HEK293T (cell line): Measurements from ENCODE around the gene PRIMA1.

Experiments used
- CTCF ChIA-PET: fragments of 350-600 bp; formaldehyde crosslinking; extraction: SDS; loops from one replicate; lab custom pipeline; 2021; ENCODE audit warnings: antibody characterized with exemption, inconsistent platforms; lab: Yijun Ruan, JAX
- POLR2A ChIA-PET: fragments of 350-600 bp; formaldehyde crosslinking; extraction: SDS; loops from one replicate; lab custom pipeline; 2020; ENCODE audit warnings: antibody characterized with exemption, inconsistent platforms; lab: Yijun Ruan, JAX
- DNase-seq: peaks from one replicate; pipeline ENCODE4 v3.0.0; 2012; ENCODE audit warnings: mixed read lengths; ENCODE audit errors: extremely low spot score
- ARNT ChIP-seq: fragments of 450-650 bp; IDR thresholded peaks from 2 replicates; pipeline ENCODE4 v1.6.1; 2017; ENCODE audit warnings: mild to moderate bottlenecking
- BHLHE40 ChIP-seq: fragments of 450-650 bp; IDR thresholded peaks from 2 replicates; pipeline ENCODE4 v1.6.1; 2016; ENCODE audit warnings: mild to moderate bottlenecking, moderate library complexity, borderline replicate concordance
- CTBP1 ChIP-seq: fragments of 450-650 bp; IDR thresholded peaks from 2 replicates; pipeline ENCODE4 v1.6.1; 2016; ENCODE audit warnings: borderline replicate concordance
- ELF4 ChIP-seq: fragments of 450-650 bp; IDR thresholded peaks from 2 replicates; pipeline ENCODE4 v1.6.1; 2017; ENCODE audit warnings: antibody characterized with exemption
- FOXA1 ChIP-seq: fragments of 450-650 bp; IDR thresholded peaks from 2 replicates; pipeline ENCODE4 v1.6.1; 2016; ENCODE audit warnings: mild to moderate bottlenecking
- FOXK2 ChIP-seq: fragments of 450-650 bp; IDR thresholded peaks from 2 replicates; pipeline ENCODE4 v1.6.1; 2016; ENCODE audit warnings: mild to moderate bottlenecking
- FOXM1 ChIP-seq: fragments of 450-650 bp; IDR thresholded peaks from 2 replicates; pipeline ENCODE4 v1.6.1; 2017; ENCODE audit warnings: mild to moderate bottlenecking, borderline replicate concordance
- HDGF ChIP-seq: fragments of 450-650 bp; IDR thresholded peaks from 2 replicates; pipeline ENCODE4 v1.6.1; 2017; ENCODE audit warnings: antibody characterized with exemption, borderline replicate concordance
- L3MBTL2 ChIP-seq: fragments of 450-650 bp; conservative IDR thresholded peaks from 2 replicates; pipeline ENCODE4 v1.6.1; 2016; ENCODE audit warnings: mild to moderate bottlenecking
- LEF1 ChIP-seq: fragments of 450-650 bp; IDR thresholded peaks from 2 replicates; pipeline ENCODE4 v1.6.1; 2017; ENCODE audit warnings: mild to moderate bottlenecking, borderline replicate concordance
- NFRKB ChIP-seq: fragments of 450-650 bp; IDR thresholded peaks from 2 replicates; pipeline ENCODE4 v1.6.1; 2016; ENCODE audit warnings: mild to moderate bottlenecking, moderate library complexity
- PKNOX1 ChIP-seq: fragments of 450-650 bp; IDR thresholded peaks from 2 replicates; pipeline ENCODE4 v1.6.1; 2016
- SP1 ChIP-seq: fragments of 450-650 bp; IDR thresholded peaks from 2 replicates; pipeline ENCODE4 v1.6.1; 2017
- SUZ12 ChIP-seq: fragments of 450-650 bp; IDR thresholded peaks from 2 replicates; pipeline ENCODE4 v1.6.1; 2016; ENCODE audit warnings: mild to moderate bottlenecking
- TARDBP ChIP-seq: fragments of 450-650 bp; IDR thresholded peaks from 2 replicates; pipeline ENCODE4 v1.6.1; 2016
- ZNF384 ChIP-seq: fragments of 450-650 bp; IDR thresholded peaks from 2 replicates; pipeline ENCODE4 v1.6.1; 2016

The PRIMA1 gene

DNA sequence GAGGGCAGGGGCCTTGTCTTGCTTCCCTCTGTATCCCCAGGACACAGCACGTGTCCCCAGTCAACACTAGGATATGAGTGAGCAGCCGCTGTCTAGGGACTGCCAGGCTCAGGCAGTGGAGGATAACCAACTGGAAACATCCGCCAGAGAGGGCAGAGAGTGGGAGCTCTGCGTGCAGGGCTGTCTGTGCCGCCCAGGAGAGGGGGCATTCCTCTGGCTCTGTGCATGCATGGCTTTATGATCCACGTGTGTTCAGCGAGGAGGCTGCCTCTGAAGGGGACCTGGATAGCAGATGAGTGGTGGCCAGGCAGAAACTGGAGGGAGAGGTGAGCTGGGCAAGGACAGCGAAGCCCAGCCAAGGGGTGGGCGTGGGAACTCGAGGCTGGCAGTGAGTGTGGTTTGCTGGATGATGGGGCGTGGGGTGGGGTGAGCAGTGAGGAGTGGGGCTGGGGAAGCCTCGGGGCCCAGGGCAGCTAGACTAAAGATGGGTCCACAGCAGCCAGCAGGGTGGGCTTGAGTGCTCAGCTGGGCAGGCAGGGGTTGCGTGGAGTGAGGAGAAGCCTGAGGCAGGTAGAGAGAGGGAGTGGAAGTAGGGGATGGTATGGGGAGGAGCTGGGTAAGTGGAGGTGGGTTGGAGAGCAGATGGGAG, 72.9 kb downstream of the PRIMA1 start:
- CTCF ChIA-PET = no interaction called here
- POLR2A ChIA-PET = no interaction called here
- DNase-seq = no peak
- TF ChIP-seq TARDBP = no peak
- no peak for TF ChIP-seq ELF4
- TF ChIP-seq ZNF384 = no peak
- no peak for TF ChIP-seq BHLHE40
- no peak for TF ChIP-seq SP1
- no peak for TF ChIP-seq LEF1
- TF ChIP-seq ARNT = no peak
- no peak for TF ChIP-seq L3MBTL2
- no peak for TF ChIP-seq HDGF
- no peak for TF ChIP-seq NFRKB
- TF ChIP-seq FOXA1 = no peak
- no peak for TF ChIP-seq PKNOX1
- no peak for TF ChIP-seq CTBP1
- no peak for TF ChIP-seq SUZ12
- TF ChIP-seq FOXM1 = no peak
- TF ChIP-seq FOXK2 = no peak

DNA sequence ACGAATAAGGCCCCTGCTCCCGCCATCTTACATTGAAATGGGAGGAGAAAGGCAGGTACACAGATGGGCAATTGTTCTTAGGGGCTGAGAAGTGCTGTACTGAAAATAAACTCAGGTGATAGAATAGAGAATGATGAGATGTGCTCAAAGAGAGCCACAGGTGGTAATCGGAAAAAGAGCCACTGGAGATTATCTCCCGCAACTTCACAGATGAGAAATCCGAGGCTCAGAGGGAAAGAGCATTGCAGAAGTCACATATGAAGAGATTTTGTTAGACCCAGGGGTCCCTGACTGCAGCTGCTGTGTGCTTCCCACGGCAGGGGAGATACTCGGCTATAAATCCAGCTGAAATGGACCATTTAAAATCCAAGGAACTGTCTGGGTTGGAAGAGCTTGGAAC, 73.7 kb downstream of the PRIMA1 start:
- no peak for DNase-seq
- ChIA-PET CTCF (interaction anchor here (0.6 kb wide), 1 partner anchor 103 kb away, joined by 5 read pairs; no protein-coding TSS in a partner anchor), POLR2A (no interaction called here)
- TF ChIP-seq ELF4 (no peak), CTBP1 (no peak), FOXK2 (no peak), L3MBTL2 (no peak), SP1 (no peak), TARDBP (no peak)

DNA sequence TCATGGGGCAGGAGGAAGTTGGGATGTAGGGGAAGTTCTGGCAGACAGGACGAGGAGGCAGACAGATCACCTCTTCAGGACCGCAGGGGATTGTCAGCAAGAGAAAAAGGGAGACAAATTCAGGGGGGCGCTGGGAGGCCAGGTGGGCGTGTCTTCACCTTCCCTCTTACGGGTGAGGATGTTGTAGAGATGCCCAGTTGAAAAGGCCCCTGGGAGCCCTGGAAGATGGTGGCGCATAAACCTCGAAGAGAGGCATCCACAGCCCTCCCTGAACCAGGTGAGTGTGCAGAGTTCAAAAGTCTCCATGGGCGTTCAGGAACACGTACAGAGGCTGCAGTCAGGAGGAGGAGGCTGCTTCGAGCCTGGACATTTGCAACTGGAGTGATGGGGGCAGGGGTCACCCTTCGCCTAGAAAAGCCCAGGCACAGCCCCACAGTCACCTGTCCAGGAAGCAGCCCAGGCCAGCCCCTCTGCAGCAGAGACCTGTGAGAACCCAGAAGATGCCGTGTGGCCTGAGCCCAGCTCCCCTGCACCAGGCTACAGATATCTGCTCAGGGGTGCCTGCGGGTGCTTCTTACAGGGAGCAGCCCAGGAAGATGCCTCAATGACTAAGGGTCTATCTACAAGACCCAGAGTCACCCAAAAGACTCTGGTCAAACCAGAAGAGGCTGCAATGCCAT, 74.4 kb downstream of the PRIMA1 start:
- TF ChIP-seq SP1 (no peak), L3MBTL2 (no peak), TARDBP (no peak), ELF4 (no peak), SUZ12 (no peak), PKNOX1 (no peak), LEF1 (no peak), FOXA1 (no peak)
- CTCF ChIA-PET = no interaction called here
- POLR2A ChIA-PET = no interaction called here
- DNase-seq = no peak

- ChIA-PET CTCF (interaction anchor here (0.6 kb wide), 1 partner anchor 224 kb away, joined by 3 read pairs; no protein-coding TSS in a partner anchor), POLR2A (no interaction called here)
- TF ChIP-seq HDGF (no peak), TARDBP (no peak), ARNT (no peak), L3MBTL2 (no peak), NFRKB (no peak), SUZ12 (no peak), FOXM1 (no peak), FOXK2 (no peak), BHLHE40 (no peak), PKNOX1 (no peak), ZNF384 (no peak), LEF1 (no peak), ELF4 (no peak), SP1 (no peak), CTBP1 (no peak)
- DNase-seq = no peak
These were observed 75.2 kb downstream of the PRIMA1 start for GRCh38 chr14:93712838-93713724.

GRCh38 chr14:93712079-93712837, 76.0 kb downstream of the PRIMA1 start:
- POLR2A ChIA-PET = no interaction called here
- DNase-seq = no peak
- no peak for TF ChIP-seq ZNF384
- TF ChIP-seq ELF4 = no peak
- CTCF ChIA-PET = interaction anchor here (0.5 to 0.6 kb wide), 2 partner anchors 225 to 847 kb away, joined by 3 to 4 read pairs; no protein-coding TSS in a partner anchor

GRCh38 chr14:93709249-93709648, 79.0 kb downstream of the PRIMA1 start:
- TF ChIP-seq FOXM1 (no peak), TARDBP (no peak), LEF1 (no peak), SP1 (no peak), L3MBTL2 (no peak), CTBP1 (no peak)
- ChIA-PET CTCF (no interaction called here), POLR2A (no interaction called here)
- DNase-seq = no peak
